GM12891 (cell line): ENCODE data around the gene HCK.

Experiments used
- POLR2A ChIP-seq: IDR thresholded peaks from 2 replicates; pipeline ENCODE4 v1.6.1; 2011; ENCODE audit warnings: low read depth, low read length, control low read depth
- POLR2AphosphoS5 ChIP-seq: IDR thresholded peaks from 2 replicates; pipeline ENCODE4 v1.6.1; 2011; ENCODE audit warnings: low read depth, low read length, control low read depth
- TAF1 ChIP-seq: IDR thresholded peaks from 2 replicates; pipeline ENCODE4 v1.6.1; 2011; ENCODE audit warnings: low read depth, low read length, control low read depth

DNA sequence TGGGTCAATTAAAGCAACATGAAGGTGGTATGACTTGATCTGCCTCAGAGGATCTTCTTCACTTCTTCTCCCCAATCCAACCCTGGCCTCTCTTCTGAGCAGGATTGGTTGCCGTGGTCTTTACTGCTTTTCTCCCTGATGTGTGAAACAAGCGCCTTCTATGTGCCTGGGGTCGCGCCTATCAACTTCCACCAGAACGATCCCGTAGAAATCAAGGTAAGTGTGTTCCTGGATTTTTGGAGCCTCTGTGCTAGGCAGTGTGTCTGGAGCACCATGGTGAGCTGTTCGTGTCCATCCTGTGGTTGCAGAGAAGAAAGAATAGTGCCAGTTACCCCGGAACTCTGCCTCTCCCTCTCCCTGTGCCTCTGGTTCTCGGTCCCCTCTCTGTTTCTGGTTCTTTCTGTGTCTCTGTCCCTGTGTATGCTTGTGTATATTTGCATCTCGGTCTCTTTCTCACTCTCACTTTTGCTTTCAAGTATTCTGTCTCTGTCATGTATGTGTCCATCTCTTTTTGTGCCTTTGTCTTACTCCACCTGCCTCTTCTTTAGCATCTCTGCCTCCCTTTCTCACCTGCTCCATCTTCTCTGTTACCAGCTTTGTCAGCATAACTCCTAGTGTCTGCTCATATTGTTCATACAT is 81.0 kb downstream of the HCK start:
- no peak for TF ChIP-seq POLR2AphosphoS5
- TF ChIP-seq POLR2A: peak; percentile 39; the same call in 1 of the 2 replicates
- no peak for TF ChIP-seq TAF1
